GM12878 (cell line): Measurements from ENCODE around the gene AGRN. TPM values are rescaled to one million over a fixed set of nuclear protein-coding genes. Genes with fewer than 3 reads are reported as not detected.
"Not testable (repeated sequence)": the region's sequence is repeated elsewhere in the genome, so short reads cannot be mapped to it uniquely, and the experiment has no call there.

Source experiments
- ATAC-seq: fragments of 200-7000 bp; cut with Tn5 transposase; 3 replicates; pipeline ENCODE4 v1.9.1; 2020; ENCODE audit warnings: mild to moderate bottlenecking, moderate library complexity
- BruUV-seq: library from RNA; stranded (reverse); fragments of 400-500 nt; replicated peaks from 2 replicates; lab custom pipeline; 2021; lab: Mats Ljungman, UMichigan
- CTCF ChIA-PET: fragments of 300-600 bp; sonication (Branson Sonifier 250); formaldehyde crosslinking; extraction: SDS; loops from one replicate; lab custom pipeline; 2021; ENCODE audit warnings: inconsistent platforms; lab: Yijun Ruan, JAX
- POLR2A ChIA-PET: fragments of 350-600 bp; formaldehyde crosslinking; extraction: SDS; loops from one replicate; lab custom pipeline; 2021; ENCODE audit warnings: inconsistent platforms; lab: Charles Lee
- RAD21 ChIA-PET: fragments of 300-600 bp; sonication (Branson Sonifier 250); formaldehyde crosslinking; loops from one replicate; lab custom pipeline; 2023; ENCODE audit warnings: antibody characterized with exemption; ENCODE audit not compliant: unreplicated experiment; lab: Charles Lee
- SMC1A ChIA-PET: fragments of 300-600 bp; sonication (Branson Sonifier 250); formaldehyde crosslinking; loops from one replicate; lab custom pipeline; 2023; ENCODE audit not compliant: unreplicated experiment, uncharacterized antibody; lab: Charles Lee
- DNase-seq: peaks from one replicate; pipeline ENCODE4 v3.0.0-alpha.2; 2011; ENCODE audit warnings: low read depth, low spot score
- FAIRE-seq: peaks from 3 replicates; lab custom pipeline; 2011; peaks lifted over from hg19 to GRCh38; lab: Jason Lieb, UNC
- H2AFZ ChIP-seq: 2 replicates; pipeline ENCODE4 v1.6.0; 2011; ENCODE audit warnings: low read depth, low read length, control low read depth; ENCODE audit not compliant: control insufficient read depth
- H3K27ac ChIP-seq: 2 replicates; pipeline ENCODE4 v1.5.1; 2011; ENCODE audit warnings: control low read depth; ENCODE audit not compliant: control insufficient read depth, insufficient read depth
- H3K27me3 ChIP-seq, 2 experiments: replicated peaks in 1 of 2; 2 replicates each; pipeline versions ENCODE4 v1.6.0 to v1.6.1; 2011; ENCODE audit warnings: low read length in 1 of 2; ENCODE audit not compliant: control insufficient read depth in 2 of 2, insufficient read depth in 2 of 2
- H3K36me3 ChIP-seq, 2 experiments: 2 replicates each; pipeline ENCODE4 v1.5.1; 2011; ENCODE audit warnings: low read length in 1 of 2; ENCODE audit not compliant: control insufficient read depth in 2 of 2, insufficient read depth in 2 of 2
- H3K4me1 ChIP-seq: 2 replicates; pipeline ENCODE4 v1.6.1; 2011; ENCODE audit warnings: mild to moderate bottlenecking, low read length, moderate library complexity, mixed read lengths; ENCODE audit not compliant: control insufficient read depth, insufficient read depth
- H3K4me2 ChIP-seq: 2 replicates; pipeline ENCODE4 v1.6.0; 2011; ENCODE audit warnings: control low read depth; ENCODE audit not compliant: control insufficient read depth, insufficient read depth
- H3K4me3 ChIP-seq: fragments of 200-600 bp; sonication (generic); 2 replicates; pipeline ENCODE4 v1.5.1; 2016
- H3K79me2 ChIP-seq: 2 replicates; pipeline ENCODE4 v1.6.0; 2011; ENCODE audit warnings: low read length; ENCODE audit not compliant: control insufficient read depth, insufficient read depth
- H3K9ac ChIP-seq: 2 replicates; pipeline ENCODE4 v1.8.0; 2011; ENCODE audit warnings: low read length, control low read depth, mixed read lengths; ENCODE audit not compliant: control insufficient read depth, insufficient read depth
- H3K9me3 ChIP-seq: replicated peaks from 3 replicates; pipeline ENCODE4 v1.5.1; 2011; ENCODE audit warnings: mild to moderate bottlenecking, low read length; ENCODE audit not compliant: control insufficient read depth, insufficient read depth
- H4K20me1 ChIP-seq: 2 replicates; pipeline ENCODE4 v1.6.0; 2011; ENCODE audit not compliant: control insufficient read depth, insufficient read depth
- CBFB ChIP-seq: IDR thresholded peaks from 2 replicates; pipeline ENCODE4 v1.6.1; 2016; ENCODE audit warnings: antibody characterized with exemption, low read depth
- STAT1 ChIP-seq: fragments of 450-650 bp; conservative IDR thresholded peaks from 2 replicates; pipeline ENCODE4 v1.6.1; 2014; ENCODE audit warnings: antibody characterized with exemption, mild to moderate bottlenecking
- WGBS: methylation state at CpG from one replicate; pipeline ENCODE4 v1.1.6; 2016; ENCODE audit warnings: low lambda C conversion rate; ENCODE audit not compliant: insufficient replicate concordance, insufficient coverage; ENCODE audit errors: missing lambda C conversion rate; 5-methylcytosine and 5-hydroxymethylcytosine counted together
- in situ Hi-C: fragments of 300-500 bp; cut with MboI; formaldehyde crosslinking; loops from 9 replicates; pipeline ENCODE4 v1.14.3; 2018; ENCODE audit warnings: mixed read lengths
- intact Hi-C: fragments of 100-400 bp; cut with micrococcal nuclease; formaldehyde crosslinking; loops from one replicate; pipeline ENCODE4 v1.14.2; 2022; ENCODE audit not compliant: unreplicated experiment
- polyA plus RNA-seq, 11 experiments: library from polyadenylated mRNA; depleted of rRNA in 4 of 11; unstranded in 6 of 11; stranded (reverse) in 5 of 11; fragments of >200 nt; fragmentation: Nextera tagmentation in 4 of 11; fragmentation: Illumina TruSeq in 1 of 11; extraction: Ambion mirVana in 4 of 11; extraction: Trizol in 1 of 11; gene quantifications; 1 replicate in 1 of 11; 2 replicates in 10 of 11; pipeline versions ENCODE4 v1.2.1 to v1.2.3, GENCODE V29; 2011 to 2016; ENCODE audit warnings: inconsistent platforms in 2 of 11, missing spikeins in 2 of 11, low read depth in 1 of 11
- total RNA-seq, 4 experiments: library from RNA; depleted of rRNA in 3 of 4; stranded (reverse); fragments of >200 nt in 3 of 4; fragmentation: Illumina TruSeq in 1 of 4; extraction: Trizol in 1 of 4; gene quantifications; 2 replicates each; pipeline versions ENCODE4 v1.2.1 to v1.2.3, GENCODE V29; 2013 to 2021
- TF ChIP-seq, protein P1 (sequence below): fragments of 450-650 bp; IDR thresholded peaks from 2 replicates; pipeline ENCODE4 v1.6.1; 2017; ENCODE audit warnings: mild to moderate bottlenecking, moderate library complexity
- TF ChIP-seq, protein P2 (sequence below): IDR thresholded peaks from 2 replicates; pipeline ENCODE4 v1.6.1; 2012; ENCODE audit warnings: improper control_type of control experiment, low read depth, low read length; ENCODE audit not compliant: insufficient replicate concordance

Gene AGRN
- total and polyA plus RNA-seq, 10 of the 15 experiments (the other 5 are each of a cell fraction or from before 2014, with no cell fraction given), result 0.02 to 41.8 (median 4.1) TPM

DNA sequence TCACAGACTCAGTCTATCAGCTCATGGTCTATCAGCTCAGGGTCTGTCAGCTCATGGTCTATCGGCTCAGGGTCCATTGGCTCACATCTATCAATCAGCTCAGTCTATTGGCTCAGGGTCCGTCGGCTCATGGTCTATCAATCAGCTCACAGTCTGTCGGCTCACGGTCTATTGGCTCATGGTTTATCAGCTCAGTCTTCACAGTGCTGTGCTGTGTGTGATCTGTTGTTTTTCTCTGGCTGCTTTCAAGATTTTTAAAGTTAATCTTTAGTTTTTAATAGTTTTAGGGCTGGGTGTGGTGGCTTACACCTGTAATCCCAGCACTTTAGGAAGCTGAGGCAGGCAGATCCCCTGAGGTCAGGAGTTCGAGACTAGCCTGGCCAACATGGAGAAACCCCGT, 81.6 kb downstream of the AGRN start (continued):
- TF ChIP-seq, protein P1, sequence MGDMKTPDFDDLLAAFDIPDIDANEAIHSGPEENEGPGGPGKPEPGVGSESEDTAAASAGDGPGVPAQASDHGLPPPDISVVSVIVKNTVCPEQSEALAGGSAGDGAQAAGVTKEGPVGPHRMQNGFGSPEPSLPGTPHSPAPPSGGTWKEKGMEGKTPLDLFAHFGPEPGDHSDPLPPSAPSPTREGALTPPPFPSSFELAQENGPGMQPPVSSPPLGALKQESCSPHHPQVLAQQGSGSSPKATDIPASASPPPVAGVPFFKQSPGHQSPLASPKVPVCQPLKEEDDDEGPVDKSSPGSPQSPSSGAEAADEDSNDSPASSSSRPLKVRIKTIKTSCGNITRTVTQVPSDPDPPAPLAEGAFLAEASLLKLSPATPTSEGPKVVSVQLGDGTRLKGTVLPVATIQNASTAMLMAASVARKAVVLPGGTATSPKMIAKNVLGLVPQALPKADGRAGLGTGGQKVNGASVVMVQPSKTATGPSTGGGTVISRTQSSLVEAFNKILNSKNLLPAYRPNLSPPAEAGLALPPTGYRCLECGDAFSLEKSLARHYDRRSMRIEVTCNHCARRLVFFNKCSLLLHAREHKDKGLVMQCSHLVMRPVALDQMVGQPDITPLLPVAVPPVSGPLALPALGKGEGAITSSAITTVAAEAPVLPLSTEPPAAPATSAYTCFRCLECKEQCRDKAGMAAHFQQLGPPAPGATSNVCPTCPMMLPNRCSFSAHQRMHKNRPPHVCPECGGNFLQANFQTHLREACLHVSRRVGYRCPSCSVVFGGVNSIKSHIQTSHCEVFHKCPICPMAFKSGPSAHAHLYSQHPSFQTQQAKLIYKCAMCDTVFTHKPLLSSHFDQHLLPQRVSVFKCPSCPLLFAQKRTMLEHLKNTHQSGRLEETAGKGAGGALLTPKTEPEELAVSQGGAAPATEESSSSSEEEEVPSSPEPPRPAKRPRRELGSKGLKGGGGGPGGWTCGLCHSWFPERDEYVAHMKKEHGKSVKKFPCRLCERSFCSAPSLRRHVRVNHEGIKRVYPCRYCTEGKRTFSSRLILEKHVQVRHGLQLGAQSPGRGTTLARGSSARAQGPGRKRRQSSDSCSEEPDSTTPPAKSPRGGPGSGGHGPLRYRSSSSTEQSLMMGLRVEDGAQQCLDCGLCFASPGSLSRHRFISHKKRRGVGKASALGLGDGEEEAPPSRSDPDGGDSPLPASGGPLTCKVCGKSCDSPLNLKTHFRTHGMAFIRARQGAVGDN, result no peak
- TF ChIP-seq, protein P2, sequence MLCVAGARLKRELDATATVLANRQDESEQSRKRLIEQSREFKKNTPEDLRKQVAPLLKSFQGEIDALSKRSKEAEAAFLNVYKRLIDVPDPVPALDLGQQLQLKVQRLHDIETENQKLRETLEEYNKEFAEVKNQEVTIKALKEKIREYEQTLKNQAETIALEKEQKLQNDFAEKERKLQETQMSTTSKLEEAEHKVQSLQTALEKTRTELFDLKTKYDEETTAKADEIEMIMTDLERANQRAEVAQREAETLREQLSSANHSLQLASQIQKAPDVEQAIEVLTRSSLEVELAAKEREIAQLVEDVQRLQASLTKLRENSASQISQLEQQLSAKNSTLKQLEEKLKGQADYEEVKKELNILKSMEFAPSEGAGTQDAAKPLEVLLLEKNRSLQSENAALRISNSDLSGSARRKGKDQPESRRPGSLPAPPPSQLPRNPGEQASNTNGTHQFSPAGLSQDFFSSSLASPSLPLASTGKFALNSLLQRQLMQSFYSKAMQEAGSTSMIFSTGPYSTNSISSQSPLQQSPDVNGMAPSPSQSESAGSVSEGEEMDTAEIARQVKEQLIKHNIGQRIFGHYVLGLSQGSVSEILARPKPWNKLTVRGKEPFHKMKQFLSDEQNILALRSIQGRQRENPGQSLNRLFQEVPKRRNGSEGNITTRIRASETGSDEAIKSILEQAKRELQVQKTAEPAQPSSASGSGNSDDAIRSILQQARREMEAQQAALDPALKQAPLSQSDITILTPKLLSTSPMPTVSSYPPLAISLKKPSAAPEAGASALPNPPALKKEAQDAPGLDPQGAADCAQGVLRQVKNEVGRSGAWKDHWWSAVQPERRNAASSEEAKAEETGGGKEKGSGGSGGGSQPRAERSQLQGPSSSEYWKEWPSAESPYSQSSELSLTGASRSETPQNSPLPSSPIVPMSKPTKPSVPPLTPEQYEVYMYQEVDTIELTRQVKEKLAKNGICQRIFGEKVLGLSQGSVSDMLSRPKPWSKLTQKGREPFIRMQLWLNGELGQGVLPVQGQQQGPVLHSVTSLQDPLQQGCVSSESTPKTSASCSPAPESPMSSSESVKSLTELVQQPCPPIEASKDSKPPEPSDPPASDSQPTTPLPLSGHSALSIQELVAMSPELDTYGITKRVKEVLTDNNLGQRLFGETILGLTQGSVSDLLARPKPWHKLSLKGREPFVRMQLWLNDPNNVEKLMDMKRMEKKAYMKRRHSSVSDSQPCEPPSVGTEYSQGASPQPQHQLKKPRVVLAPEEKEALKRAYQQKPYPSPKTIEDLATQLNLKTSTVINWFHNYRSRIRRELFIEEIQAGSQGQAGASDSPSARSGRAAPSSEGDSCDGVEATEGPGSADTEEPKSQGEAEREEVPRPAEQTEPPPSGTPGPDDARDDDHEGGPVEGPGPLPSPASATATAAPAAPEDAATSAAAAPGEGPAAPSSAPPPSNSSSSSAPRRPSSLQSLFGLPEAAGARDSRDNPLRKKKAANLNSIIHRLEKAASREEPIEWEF, result no peak
- TF ChIP-seq STAT1 (no peak), CBFB (no peak)

DNA sequence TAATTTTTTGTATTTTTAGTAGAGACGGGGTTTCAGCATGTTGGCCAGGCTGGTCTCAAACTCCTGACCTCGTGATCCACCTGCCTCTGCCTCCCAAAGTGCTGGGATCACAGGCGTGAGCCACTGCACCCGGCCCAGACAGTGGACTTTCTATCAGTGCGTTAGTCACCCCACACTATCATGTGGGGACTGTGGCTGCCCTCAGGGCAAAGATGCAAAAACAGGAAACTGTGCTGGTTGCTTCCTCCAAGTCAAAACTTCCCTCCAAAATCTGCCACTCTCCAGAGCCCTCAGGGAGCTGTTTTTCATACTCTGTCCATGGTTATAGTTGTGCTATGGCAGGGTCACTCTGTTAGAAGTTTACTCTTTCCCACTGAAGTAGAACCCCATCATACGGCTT, 84.2 kb downstream of the AGRN start:
- RAD21 ChIA-PET, H3K36me3 ChIP-seq, ATAC-seq, CTCF ChIA-PET, BruUV-seq, H3K4me1 ChIP-seq, SMC1A ChIA-PET, intact Hi-C loops, H3K79me2 ChIP-seq, H3K4me2 ChIP-seq, H3K27ac ChIP-seq, POLR2A ChIA-PET, DNase-seq, H3K9ac ChIP-seq, FAIRE-seq, H3K9me3 ChIP-seq, H3K4me3 ChIP-seq, H3K27me3 ChIP-seq, H4K20me1 ChIP-seq, H2AFZ ChIP-seq: not testable (repeated sequence)
- WGBS, result 58% methylated on average over 6 of the region's 6 CpGs
- in situ Hi-C loops, result loop anchor here (5.0 kb wide), 1 partner anchor 52 kb away; no protein-coding TSS in a partner anchor
